ENCODE data around the gene PNMA6E.

PNMA6E gene

DNA sequence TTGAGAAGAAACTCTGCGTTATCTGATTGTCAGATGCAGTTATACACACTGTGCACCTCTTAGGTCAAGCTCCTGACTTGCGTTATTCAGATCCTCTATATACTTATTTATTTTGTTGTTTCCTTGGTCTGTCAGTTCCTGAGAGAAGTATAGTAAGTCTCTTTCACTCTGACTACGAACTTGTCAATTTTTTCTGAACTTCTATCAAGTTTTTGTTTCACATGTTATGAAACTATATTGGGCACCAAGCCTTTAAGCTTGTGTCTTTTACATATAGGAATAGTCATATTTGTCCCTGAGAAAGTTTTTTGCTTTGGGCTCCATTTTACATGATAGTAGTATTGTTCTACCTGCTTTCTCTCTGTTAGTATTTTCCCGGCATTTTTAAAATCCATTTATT, 35.5 kb downstream of the PNMA6E start:
- H3K9ac ChIP-seq (ENCODE audit: low read length) = no peak overlapping the region
- no peak overlapping the region for H3K4me3 ChIP-seq (ENCODE audit: low read length)
- peaks cover 5% of the 10 kb centered on the region for H3K9me3 ChIP-seq (ENCODE audit: control insufficient read depth, low read depth, low read length)
- no peaks in the 10 kb centered on the region for H3K27me3 ChIP-seq (ENCODE audit: control insufficient read depth, insufficient read depth, low read length)
- no peaks in the 10 kb centered on the region for H3K36me3 ChIP-seq (ENCODE audit: control insufficient read depth, low read depth, low read length)
- H3K27ac ChIP-seq (ENCODE audit: low read length) = no peak overlapping the region
- no peaks in the 10 kb centered on the region for H3K4me1 ChIP-seq (ENCODE audit: control insufficient read depth, low read depth, low read length)

DNA sequence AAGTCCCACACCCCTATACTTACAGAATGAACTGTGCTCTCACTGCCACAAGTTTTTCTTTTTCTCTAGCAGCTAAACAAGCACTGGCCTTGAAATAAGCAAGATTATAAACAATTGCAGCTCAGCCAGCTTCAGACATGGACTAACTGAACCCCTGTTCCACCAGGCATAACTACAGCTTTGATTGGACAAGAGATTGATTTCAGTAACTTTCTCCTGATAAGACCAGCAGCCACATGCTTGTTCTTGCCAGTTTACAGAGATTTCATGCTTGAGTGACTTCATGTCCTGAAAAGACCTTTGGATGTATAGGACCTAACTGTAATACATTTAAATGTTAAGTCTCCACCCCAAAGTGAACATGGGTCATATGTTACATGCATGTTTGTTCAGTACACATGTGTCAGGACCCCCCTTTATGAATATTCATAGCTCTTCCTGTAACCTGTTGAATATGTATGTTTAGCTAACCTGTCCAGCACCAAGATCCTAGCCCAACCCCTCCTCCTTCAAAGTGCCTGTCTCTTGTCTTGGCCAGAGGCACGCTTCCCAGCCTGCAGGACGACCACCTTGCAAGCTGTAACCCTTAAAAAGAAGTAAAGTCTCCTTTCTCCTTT, 39.3 kb downstream of the PNMA6E start:
- peaks cover 11% of the 10 kb centered on the region for H3K9me3 ChIP-seq (ENCODE audit: control insufficient read depth, low read depth, low read length)
- H3K9ac ChIP-seq (ENCODE audit: low read length) = no peak overlapping the region
- no peaks in the 10 kb centered on the region for H3K4me1 ChIP-seq (ENCODE audit: control insufficient read depth, low read depth, low read length)
- no peak overlapping the region for H3K27ac ChIP-seq (ENCODE audit: low read length)
- H3K27me3 ChIP-seq (ENCODE audit: control insufficient read depth, insufficient read depth, low read length) = no peaks in the 10 kb centered on the region
- H3K4me3 ChIP-seq (ENCODE audit: low read length) = no peak overlapping the region
- no peaks in the 10 kb centered on the region for H3K36me3 ChIP-seq (ENCODE audit: control insufficient read depth, low read depth, low read length)

DNA sequence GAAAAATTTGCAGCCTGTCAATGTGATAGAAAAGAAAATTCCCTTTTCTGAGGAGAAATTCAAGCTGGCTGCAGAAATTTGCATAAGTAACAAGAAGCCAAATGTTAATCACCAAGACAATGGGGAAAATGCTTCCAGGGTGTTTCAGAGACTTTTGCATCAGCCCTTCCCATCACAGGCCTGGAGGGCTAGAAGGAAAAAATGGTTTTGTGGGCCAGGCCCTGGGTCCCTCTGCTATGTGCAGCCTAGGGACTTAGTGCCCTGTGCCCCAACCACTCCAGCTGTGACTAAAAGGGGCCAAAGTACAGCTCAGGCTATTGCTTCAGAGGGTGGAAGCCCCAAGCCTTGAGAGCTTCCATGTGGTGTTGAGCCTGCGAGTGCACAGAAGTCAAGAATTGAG, 43.3 kb downstream of the PNMA6E start:
- H3K36me3 ChIP-seq (ENCODE audit: control insufficient read depth, low read depth, low read length) = no peaks in the 10 kb centered on the region
- no peak overlapping the region for H3K9ac ChIP-seq (ENCODE audit: low read length)
- H3K27me3 ChIP-seq (ENCODE audit: control insufficient read depth, insufficient read depth, low read length) = no peaks in the 10 kb centered on the region
- no peaks in the 10 kb centered on the region for H3K4me1 ChIP-seq (ENCODE audit: control insufficient read depth, low read depth, low read length)
- H3K9me3 ChIP-seq (ENCODE audit: control insufficient read depth, low read depth, low read length) = peaks cover 7% of the 10 kb centered on the region
- no peak overlapping the region for H3K4me3 ChIP-seq (ENCODE audit: low read length)
- no peak overlapping the region for H3K27ac ChIP-seq (ENCODE audit: low read length)

DNA sequence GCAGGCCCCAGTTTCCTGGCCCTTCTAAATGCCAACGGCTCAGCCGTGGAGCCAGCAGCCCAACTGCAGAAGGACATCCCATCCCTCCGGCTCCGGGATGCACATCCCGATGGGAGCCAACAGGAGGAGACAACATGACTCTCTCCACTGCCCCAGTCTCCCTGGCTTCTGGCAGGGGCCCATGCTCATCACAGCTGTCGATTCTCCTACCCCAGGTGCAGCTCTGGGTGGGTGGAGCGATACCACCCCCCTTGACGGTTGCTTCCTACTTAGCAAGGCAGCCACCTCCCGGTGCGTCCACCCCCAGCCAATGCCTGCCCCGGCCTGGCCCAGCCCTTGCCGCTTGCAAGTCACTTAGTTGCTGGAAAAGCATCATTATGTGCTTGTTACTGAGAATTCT, 47.7 kb downstream of the PNMA6E start:
- Histone ChIP-seq H3K27me3 (ENCODE audit: control insufficient read depth, insufficient read depth, low read length) (no peaks in the 10 kb centered on the region), H3K9ac (ENCODE audit: low read length) (no peak overlapping the region), H3K36me3 (ENCODE audit: control insufficient read depth, low read depth, low read length) (peaks cover 15% of the 10 kb centered on the region), H3K4me3 (ENCODE audit: low read length) (no peak overlapping the region), H3K4me1 (ENCODE audit: control insufficient read depth, low read depth, low read length) (no peaks in the 10 kb centered on the region), H3K9me3 (ENCODE audit: control insufficient read depth, low read depth, low read length) (peaks cover 20% of the 10 kb centered on the region), H3K27ac (ENCODE audit: low read length) (no peak overlapping the region)

DNA sequence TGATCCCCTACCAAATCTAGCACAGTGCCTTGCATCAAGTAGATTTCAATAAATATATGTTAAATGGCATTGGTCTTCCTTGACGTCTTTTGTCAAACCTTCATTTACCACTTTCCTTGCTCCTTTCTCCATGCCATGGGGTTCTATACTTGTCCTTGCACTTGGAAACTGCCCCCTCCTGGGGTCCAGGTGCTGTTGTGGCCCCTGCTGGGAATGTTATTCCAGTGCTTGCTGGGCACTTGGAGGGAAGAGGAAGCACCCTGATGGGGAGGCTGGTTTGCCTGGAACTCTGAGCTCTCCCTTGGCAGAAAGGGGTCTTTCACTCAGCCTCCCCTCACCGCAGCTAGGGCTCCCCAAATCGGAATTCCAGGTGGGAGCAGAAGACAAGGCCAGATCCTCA, 48.3 kb downstream of the PNMA6E start:
- H3K4me1 ChIP-seq (ENCODE audit: control insufficient read depth, low read depth, low read length) = no peaks in the 10 kb centered on the region

DNA sequence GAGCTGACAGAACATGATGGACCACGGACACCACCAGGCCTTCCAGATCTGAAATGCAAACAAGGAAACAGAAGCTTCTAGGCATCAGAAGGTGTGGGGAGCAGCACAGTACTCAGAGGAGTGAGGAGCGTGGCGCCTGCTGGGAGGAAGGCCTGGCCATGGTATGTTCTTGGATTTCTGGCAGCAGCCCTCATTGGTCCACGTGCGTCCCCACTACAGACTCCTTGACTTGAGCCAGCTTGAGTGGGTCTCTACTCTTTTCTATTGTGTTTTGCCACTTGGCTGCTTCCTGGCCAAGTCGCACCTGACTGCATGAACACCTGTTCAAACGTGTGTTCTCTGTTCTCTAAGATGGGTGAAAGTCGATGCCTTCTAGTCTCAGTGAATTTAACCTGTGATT, 49.2 kb downstream of the PNMA6E start:
- Histone ChIP-seq H3K9ac (ENCODE audit: low read length) (no peak overlapping the region), H3K4me3 (ENCODE audit: low read length) (no peak overlapping the region), H3K27me3 (ENCODE audit: control insufficient read depth, insufficient read depth, low read length) (no peaks in the 10 kb centered on the region), H3K27ac (ENCODE audit: low read length) (no peak overlapping the region), H3K36me3 (ENCODE audit: control insufficient read depth, low read depth, low read length) (peaks cover 19% of the 10 kb centered on the region), H3K4me1 (ENCODE audit: control insufficient read depth, low read depth, low read length) (no peaks in the 10 kb centered on the region), H3K9me3 (ENCODE audit: control insufficient read depth, low read depth, low read length) (peaks cover 13% of the 10 kb centered on the region)

More for the DNA sequence above, 48.3 kb downstream of the PNMA6E start:
- H3K36me3 ChIP-seq (ENCODE audit: control insufficient read depth, low read depth, low read length) = peaks cover 15% of the 10 kb centered on the region
- peaks cover 18% of the 10 kb centered on the region for H3K9me3 ChIP-seq (ENCODE audit: control insufficient read depth, low read depth, low read length)
- H3K27ac ChIP-seq (ENCODE audit: low read length) = no peak overlapping the region
- no peak overlapping the region for H3K9ac ChIP-seq (ENCODE audit: low read length)
- H3K27me3 ChIP-seq (ENCODE audit: control insufficient read depth, insufficient read depth, low read length) = no peaks in the 10 kb centered on the region
- no peak overlapping the region for H3K4me3 ChIP-seq (ENCODE audit: low read length)

DNA sequence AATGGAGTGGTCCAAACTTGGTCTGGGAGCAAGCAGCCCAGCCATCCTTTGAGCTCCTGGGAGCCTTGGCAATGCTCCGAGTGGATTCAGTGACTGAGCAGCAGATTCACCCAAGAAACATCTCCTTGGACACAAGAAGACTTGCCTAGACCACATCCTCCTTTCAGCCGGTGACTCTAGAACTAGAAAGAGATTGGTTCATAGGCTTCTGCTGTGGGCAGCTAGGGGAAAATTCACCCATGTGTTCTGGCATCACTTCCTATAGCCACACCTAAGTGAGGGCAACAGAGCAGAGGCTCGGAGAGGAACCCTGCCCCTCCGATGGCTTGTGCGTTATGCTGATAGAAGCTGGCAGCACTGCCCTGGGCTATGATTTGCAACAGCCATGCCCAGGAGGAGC, 51.2 kb downstream of the PNMA6E start:
- Histone ChIP-seq H3K36me3 (ENCODE audit: control insufficient read depth, low read depth, low read length) (peaks cover 19% of the 10 kb centered on the region), H3K4me1 (ENCODE audit: control insufficient read depth, low read depth, low read length) (no peaks in the 10 kb centered on the region), H3K9me3 (ENCODE audit: control insufficient read depth, low read depth, low read length) (peaks cover 13% of the 10 kb centered on the region), H3K9ac (ENCODE audit: low read length) (no peak overlapping the region), H3K27ac (ENCODE audit: low read length) (no peak overlapping the region), H3K4me3 (ENCODE audit: low read length) (no peak overlapping the region), H3K27me3 (ENCODE audit: control insufficient read depth, insufficient read depth, low read length) (no peaks in the 10 kb centered on the region)

DNA sequence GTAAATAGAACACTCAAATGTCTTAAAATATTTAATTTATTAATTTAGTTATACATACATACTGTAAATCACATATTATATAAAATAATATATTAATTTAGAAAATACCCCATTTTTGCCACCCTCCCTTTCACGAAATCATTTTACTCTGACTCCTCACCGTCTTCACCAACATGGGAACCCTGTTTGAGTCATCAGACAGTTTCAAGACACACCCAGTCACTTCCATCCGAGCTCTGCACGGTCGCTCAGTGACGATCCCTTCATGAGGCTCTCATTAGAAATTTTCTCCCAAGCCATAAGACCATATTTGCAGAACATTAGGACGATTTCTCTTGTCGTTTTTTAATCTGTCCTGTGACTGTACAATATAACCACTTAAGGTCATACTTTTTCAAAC, 52.7 kb downstream of the PNMA6E start:
- Histone ChIP-seq H3K4me1 (ENCODE audit: control insufficient read depth, low read depth, low read length) (no peaks in the 10 kb centered on the region), H3K9ac (ENCODE audit: low read length) (no peak overlapping the region), H3K27me3 (ENCODE audit: control insufficient read depth, insufficient read depth, low read length) (no peaks in the 10 kb centered on the region), H3K4me3 (ENCODE audit: low read length) (no peak overlapping the region), H3K36me3 (ENCODE audit: control insufficient read depth, low read depth, low read length) (peaks cover 19% of the 10 kb centered on the region), H3K27ac (ENCODE audit: low read length) (no peak overlapping the region), H3K9me3 (ENCODE audit: control insufficient read depth, low read depth, low read length) (peaks cover 18% of the 10 kb centered on the region)

DNA sequence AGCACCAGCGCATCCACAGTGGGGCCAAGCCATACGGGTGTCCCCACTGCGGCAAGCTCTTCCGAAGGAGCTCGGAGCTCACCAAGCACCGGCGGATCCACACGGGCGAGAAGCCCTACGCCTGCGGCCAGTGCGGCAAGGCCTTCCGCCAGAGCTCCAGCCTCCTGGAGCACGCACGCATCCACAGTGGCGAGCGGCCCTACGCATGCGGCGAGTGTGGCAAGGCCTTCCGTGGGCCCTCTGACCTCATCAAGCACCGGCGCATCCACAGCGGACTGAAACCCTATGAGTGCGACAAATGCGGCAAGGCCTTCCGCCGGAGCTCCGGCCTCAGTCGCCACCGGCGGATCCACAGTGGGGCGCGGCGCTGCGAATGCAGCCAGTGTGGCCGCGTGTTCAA, 53.6 kb downstream of the PNMA6E start:
- Histone ChIP-seq H3K4me3 (ENCODE audit: low read length) (no peak overlapping the region), H3K27me3 (ENCODE audit: control insufficient read depth, insufficient read depth, low read length) (no peaks in the 10 kb centered on the region), H3K9ac (ENCODE audit: low read length) (no peak overlapping the region), H3K27ac (ENCODE audit: low read length) (no peak overlapping the region), H3K36me3 (ENCODE audit: control insufficient read depth, low read depth, low read length) (peaks cover 19% of the 10 kb centered on the region), H3K4me1 (ENCODE audit: control insufficient read depth, low read depth, low read length) (no peaks in the 10 kb centered on the region), H3K9me3 (ENCODE audit: control insufficient read depth, low read depth, low read length) (peaks cover 18% of the 10 kb centered on the region)

Data from iPS-18a (cell line).